ENCODE data around the gene TEX19.

The TEX19 gene
- total RNA-seq, result 0 to 0.74 reads per million in 2 experiments

DNA sequence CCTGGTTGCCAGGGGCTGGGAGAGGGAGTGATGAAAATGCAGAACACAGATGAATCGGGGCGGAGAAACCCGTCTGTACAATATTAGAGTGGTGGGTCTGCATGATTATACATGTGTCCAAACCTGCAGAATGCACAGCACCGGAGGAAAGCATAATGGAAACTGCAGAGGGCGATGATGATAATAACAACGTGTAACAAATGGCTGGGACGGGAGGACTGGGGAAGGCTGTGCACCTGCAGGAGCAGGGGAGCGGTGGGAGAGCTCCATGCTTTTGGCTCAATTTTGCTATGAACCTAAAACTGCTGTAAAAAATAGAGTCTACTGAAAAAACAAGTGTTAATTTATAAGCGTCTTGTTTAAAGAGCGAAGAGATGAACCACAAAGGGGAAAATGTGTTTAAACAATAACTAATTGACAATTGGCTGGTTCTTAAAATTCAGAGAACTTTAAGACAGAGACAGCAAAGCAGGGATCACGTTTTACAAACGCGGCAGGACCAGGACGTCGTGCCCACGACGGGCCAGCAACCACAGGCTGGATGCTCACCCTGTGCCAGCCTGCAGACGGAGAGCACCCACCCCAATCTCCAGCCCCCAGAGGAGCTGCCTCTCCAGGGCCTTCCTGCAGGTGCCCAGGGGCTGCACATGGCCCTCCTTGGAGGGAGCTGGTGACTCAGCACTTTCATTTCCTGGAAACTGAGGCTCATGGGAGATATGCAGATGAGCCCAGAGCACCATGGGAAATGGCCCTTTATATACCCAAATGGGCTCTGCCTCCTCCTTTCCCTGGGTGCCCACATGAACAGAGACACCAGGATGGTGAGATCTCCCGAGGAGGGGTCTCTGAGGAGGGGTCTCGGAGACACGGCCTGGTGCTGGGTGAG lies at the start of gene TEX19:
Gene TEX19 (plus strand): TSS at position 783 of the 886 bp plus-strand sequence. CDS start 2,904 bp downstream, outside the sequence.
- DNase-seq (ENCODE audit: low read depth), result no peak

DNA sequence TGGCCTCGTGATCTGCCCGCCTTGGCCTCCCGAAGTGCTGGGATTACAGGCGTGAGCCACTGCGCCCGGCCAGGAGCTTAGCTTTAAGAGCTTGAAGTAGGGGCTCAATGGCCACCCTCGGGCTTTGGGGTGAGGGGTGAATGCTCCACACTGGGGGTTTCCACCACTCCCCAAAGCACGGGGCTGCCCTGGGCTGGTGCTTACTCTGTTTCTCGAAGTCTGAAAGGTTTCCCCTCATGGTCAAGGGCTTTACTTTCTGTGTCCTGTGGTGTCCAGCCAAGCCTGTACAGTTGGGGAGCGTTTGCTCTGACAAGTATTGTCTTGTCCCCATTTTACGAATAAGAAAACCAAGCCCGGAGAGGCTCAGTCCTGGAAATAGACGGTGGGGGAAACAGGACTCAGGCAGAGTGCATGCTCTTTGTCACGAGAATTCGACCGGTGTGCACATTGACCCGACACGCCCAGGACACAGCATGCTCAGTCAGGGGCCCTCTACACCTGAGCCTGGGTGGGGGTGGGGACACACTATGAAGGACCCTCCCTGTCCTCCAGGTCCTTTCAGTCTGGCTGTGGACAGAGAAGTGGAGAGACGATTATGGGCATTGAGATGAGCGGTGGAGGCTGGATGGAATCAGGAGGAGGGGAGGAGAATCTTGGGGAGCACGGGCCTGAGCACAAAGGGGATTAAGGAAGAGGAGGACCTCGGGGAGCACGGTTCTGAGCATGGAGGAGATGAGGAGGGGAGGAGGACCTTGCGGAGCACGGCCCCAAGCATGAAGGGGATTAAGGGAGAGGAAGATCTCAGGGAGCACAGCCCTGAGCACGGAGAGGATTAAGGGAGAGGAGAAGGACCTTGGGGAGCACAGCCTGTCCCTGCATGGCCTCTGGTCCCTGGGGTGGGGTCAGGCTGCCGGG lies 49.1 kb upstream of the TEX19 start:
- DNase-seq (ENCODE audit: low read depth), result no peak

GRCh38 chr17:82310877-82311276 lies 48.2 kb upstream of the TEX19 start:
- no peak for DNase-seq (ENCODE audit: low read depth)

- no peak for DNase-seq (ENCODE audit: low read depth)
Measured at GRCh38 chr17:82311971-82312370, 47.1 kb upstream of the TEX19 start.

GRCh38 chr17:82313195-82314011 lies 45.6 kb upstream of the TEX19 start:
- no peak for DNase-seq (ENCODE audit: low read depth)

DNA sequence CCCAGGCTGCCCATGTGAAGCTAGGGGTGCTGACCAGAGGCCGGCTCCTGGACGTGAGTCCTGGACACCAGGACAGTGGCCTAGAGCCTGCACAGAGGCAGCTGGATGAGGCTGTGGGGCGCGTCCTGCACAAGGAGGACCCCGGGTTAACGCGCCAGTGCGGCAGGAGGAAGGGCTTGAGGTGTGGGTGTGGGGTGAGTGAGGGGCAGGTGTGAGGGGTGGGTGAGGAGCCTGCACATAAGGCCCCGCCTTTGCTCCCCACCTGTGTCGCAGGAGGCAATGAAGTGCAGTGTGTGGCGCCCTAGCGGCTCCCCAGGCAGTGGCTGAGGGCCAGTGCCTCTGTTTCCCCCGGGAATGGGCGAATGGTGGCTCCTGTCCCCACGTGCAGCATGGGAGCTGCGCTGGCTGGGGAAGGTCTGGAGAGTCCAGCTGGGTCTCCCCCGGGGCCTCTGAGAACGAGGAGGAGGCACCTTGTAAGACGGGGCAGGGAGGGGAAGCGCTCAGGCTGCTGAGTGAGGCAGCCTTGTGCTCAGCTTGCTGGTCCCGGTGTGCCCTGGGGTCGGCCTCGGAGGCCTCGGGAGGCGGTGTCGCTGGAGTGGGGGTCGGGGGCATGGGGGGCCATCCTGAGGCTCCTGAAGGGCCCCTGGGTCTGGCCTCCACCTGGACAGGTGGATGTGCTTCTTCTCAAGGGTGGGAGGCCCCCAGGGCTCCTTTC lies 44.9 kb upstream of the TEX19 start:
- DNase-seq (ENCODE audit: low read depth), result no peak

DNA sequence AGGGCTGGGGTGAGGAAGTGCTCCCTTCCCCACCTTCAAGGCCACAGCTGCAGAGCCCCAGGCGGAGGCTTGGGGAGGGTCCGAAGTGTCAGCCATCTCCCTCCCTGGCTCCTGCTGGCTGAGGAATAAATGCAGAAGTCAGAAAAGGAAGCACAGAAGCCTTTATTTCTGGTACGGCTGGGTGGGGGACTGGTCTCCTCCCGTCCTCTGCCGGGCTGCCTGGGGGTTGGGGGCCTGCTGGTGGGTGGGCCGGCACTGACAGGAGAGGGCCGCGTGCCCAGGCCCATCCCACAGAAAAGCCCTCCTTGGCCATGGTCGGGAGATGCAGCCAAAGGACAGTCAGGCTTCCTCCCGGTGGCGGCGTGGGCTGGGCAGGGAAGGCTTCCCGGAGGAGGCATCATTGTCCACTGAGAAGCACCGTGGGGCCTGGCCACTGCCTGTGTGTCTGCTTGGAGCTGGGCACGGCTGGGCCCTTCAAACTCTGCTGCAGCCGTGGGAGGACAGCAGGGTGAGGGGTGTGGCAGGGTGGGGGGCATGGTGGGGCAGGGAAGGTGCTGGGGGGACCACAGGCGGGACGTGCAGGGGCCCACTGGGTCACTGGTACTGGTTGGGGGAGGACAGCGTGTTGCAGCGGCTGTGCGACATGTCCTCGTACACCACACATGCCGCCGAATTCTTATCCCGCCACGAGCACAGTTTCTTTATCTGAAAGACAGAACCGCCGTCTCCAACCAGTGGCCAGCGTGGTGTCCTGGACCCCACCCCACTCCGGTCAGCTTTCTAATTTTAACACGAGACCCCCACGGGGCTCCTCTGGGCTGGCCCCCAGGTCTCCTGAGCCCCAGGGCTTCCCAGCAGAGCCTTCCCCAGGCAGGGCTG lies 44.1 kb upstream of the TEX19 start:
- no peak for DNase-seq (ENCODE audit: low read depth)

DNA sequence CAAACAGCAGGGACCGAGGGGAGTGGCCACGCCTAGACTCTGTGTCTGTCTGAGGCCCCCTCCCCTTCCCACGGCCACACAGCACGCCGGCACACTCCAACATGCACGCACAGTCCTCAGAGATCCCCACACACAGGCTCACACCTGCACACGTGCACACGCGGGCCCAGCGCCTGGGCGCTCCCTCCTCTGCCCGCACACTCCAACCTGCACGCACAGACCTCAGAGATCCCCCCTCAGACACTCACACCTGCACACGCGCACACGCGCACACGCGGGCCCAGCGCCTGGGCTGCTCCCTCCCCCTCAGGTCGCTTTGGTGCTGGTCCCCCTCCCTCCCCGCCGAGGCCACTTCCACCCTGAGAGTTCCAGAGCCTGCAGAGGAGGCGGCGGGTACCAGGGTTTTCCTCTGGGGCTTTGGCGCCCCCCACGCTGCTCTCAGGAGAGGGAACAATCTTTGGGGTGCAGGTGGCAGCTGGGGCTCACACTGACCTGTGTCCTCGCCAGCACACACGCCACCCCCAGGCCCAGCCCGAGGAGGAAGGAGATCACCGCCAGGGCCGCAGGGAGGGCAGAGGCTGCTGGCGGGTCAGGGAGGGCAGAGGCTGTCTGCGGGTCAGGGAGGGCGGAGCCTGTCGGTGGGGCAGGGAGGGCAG lies 43.2 kb upstream of the TEX19 start:
- no peak for DNase-seq (ENCODE audit: low read depth)

DNA sequence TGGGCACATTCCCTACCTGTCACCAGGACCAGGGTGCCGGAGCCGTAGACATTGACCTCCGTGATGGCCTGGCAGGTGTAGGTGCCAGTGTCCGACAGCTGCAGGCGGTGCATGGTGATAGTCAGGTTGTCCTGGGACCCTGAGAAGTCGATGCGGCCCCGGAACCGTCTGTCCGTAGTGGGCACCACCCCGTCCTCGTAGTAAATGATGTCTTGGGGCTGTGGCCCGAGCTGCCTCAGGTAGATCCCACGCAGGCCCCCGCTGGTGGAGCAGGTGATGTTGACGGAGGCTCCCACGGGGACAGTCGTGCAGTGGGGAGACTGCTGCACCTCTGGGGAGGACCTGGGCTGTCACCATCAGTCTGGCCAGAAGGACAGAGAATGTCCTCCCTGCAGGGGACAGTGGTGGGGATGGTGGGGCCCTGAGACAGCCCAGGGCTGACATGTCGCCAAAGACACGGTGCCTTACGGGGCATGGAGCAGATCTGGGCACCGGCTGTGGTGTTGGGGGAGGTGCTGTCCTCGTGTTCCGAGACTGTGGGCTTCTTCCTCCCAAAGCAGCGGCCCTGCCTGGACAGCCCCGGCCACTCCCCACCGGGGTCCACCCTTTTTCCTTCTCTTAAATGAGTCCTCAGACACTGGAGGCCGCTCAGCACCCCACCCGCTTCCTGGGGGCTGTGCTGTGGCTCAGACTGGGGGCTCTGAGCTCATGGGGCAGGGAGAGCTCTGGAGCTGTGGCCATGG lies 42.2 kb upstream of the TEX19 start:
- DNase-seq (ENCODE audit: low read depth), result no peak

DNA sequence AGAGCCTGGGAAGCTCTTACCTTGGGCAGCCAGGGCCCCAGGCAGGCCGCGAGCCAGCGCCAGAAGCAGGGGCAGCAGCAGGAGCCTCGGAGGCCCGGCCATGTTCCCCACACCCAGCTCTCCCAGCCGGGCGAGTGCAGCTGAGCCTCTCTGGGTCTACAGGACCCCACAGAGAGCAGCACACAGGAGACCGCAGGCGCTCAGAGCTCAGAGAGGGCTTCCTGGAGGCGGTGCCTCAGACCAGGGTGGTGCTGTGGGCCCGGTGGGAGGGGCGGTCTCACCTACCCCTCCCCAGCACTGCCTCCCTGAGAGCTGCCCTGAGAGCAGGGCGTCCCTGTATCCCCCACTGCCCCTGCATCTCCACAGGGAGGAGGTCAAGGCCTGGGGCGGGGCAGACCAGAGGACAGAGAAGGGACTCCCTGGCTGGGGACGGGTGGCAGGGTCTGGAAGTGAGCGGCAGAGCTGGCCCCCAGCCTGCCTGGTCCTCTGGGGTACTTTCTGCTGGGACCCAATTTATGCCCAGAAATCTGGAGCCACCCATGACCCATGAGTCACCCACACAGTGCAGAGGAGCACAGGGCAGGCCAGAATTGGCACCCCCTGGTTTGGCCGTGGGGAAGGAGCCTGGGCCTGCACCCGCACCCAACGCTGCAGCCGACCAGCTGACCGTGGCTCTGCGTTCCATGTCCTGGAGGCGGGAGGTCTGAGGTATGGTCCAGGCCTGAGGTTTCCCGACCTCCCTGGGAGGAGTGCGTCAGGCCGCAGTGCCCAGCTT lies 41.5 kb upstream of the TEX19 start, which contains the start of gene CD7:
Gene CD7 (minus strand): TSS at position 215 of the 775 bp plus-strand sequence. CDS start 113 bp downstream, at position 102.
- peak; percentile 53 for DNase-seq (ENCODE audit: low read depth)

GRCh38 chr17:82318169-82318498 lies 40.9 kb upstream of the TEX19 start:
- DNase-seq (ENCODE audit: low read depth), result no peak

- DNase-seq (ENCODE audit: low read depth), result no peak
Measured at GRCh38 chr17:82318772-82319606, 40.1 kb upstream of the TEX19 start.

- no peak for DNase-seq (ENCODE audit: low read depth)
Measured at GRCh38 chr17:82319619-82320062, 39.4 kb upstream of the TEX19 start.

DNA sequence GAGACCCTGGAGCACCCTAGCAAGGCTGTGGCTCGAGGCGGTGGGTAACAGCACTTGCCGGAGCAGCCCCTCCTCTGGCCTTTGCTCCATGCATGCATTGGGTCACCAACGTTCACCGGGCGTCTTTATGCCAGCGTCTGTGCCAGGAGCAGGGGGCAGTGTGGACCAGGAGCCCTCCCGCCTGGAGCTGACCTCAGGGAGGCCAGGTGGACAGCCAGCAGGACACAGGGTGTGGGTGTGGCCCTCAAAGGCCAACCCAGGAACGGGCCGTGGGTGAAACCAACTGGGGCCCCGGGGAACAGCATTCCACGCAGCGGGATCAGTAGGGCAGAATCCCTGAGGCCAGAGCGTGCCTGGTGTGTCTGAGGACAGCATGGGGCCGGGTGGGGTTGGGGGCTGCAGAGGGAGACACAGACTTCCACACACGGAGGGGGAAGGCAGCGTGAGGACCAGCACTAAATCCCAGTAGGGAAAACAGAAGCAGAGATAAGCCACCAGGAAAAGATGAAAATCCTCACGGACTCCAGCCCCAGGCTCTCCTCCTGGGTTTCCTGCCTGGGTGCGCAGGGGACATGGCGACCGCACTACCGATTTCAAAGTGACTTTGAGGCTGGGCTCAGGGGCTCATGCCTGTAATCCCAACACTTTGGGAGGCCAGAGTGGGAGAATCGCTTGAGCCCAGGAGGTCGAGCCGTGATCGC lies 38.8 kb upstream of the TEX19 start:
- no peak for DNase-seq (ENCODE audit: low read depth)

GRCh38 chr17:82320956-82321927 lies 37.8 kb upstream of the TEX19 start:
- DNase-seq (ENCODE audit: low read depth), result peak; percentile 77

Data from T follicular helper cell (primary cell).